ENCODE measurements around the gene ZFHX2. TPM values are rescaled to one million over a fixed set of nuclear protein-coding genes. Genes with fewer than 3 reads are reported as not detected.

The ZFHX2 gene
- total and polyA plus RNA-seq, 2 of the 13 experiments (the other 11 are each of a cell fraction or from before 2014, with no cell fraction given), result 0.17 to 0.44 TPM

- 0 out of 2 replicates have a peak, but pooled peaks have one; percentile 49 for TF ChIP-seq ZNF343 (CRISPR knock-in tag; IDR thresholded peaks at IDR 0.05)
- peak; percentile 31; the same call in 1 of the 2 replicates for TF ChIP-seq ZMYM3 (CRISPR knock-in tag; IDR thresholded peaks at IDR 0.05)
- TF ChIP-seq ZBTB1 (CRISPR knock-in tag; IDR thresholded peaks at IDR 0.05; ENCODE audit: borderline replicate concordance), result no peak
- no peak for TF ChIP-seq ZNF564 (CRISPR knock-in tag; IDR thresholded peaks at IDR 0.05)
- no peak for TF ChIP-seq THAP11 (CRISPR knock-in tag; IDR thresholded peaks at IDR 0.05)
- peak; percentile 35; the same call in 1 of the 2 replicates for TF ChIP-seq ZNF274 (CRISPR knock-in tag; IDR thresholded peaks at IDR 0.05)
- TF ChIP-seq BCLAF1 (IDR thresholded peaks at IDR 0.05), result no peak
- TF ChIP-seq ZNF589 (CRISPR knock-in tag; conservative IDR thresholded peaks at IDR 0.05), result peak; percentile 43; the same call in 1 of the 2 replicates
- no peak for TF ChIP-seq ARID5B (CRISPR knock-in tag; IDR thresholded peaks at IDR 0.05)
- TF ChIP-seq ZNF34 (CRISPR knock-in tag; IDR thresholded peaks at IDR 0.05; ENCODE audit: borderline replicate concordance), result peak; percentile 32; the same call in 1 of the 2 replicates
- TF ChIP-seq AKAP8 (CRISPR knock-in tag; IDR thresholded peaks at IDR 0.05), result peak; percentile 67; the same call in 1 of the 2 replicates
- no peak for TF ChIP-seq SMYD3 (CRISPR knock-in tag; IDR thresholded peaks at IDR 0.05)
- peak; percentile 21; the same call in 1 of the 2 replicates for TF ChIP-seq ZNF296 (CRISPR knock-in tag; conservative IDR thresholded peaks at IDR 0.05)
- no peak for TF ChIP-seq ZNF597 (CRISPR knock-in tag; IDR thresholded peaks at IDR 0.05)
- TF ChIP-seq FOXO1 (CRISPR knock-in tag; IDR thresholded peaks at IDR 0.05), result peak; percentile 19; the same call in 1 of the 2 replicates
- TF ChIP-seq PHF8 (CRISPR knock-in tag; IDR thresholded peaks at IDR 0.05), result peak; percentile 14; the same call in 1 of the 2 replicates
- TF ChIP-seq ZNF260 (CRISPR knock-in tag; IDR thresholded peaks at IDR 0.05; ENCODE audit: borderline replicate concordance, low read depth), result 0 out of 2 replicates have a peak, but pooled peaks have one; percentile 26
- TF ChIP-seq HNRNPLL (IDR thresholded peaks at IDR 0.05; ENCODE audit: low read depth, low read length, poor library complexity, severe bottlenecking), result no peak
- TF ChIP-seq POLR2A (IDR thresholded peaks at IDR 0.05; ENCODE audit: insufficient read depth in 1 of 2, low read depth in 2 of 2, low read length in 2 of 2), result no peak; a peak in 1 of 4 replicates
- no peak for TF ChIP-seq TFDP1 (CRISPR knock-in tag; IDR thresholded peaks at IDR 0.05; ENCODE audit: borderline replicate concordance)
These were observed 10.6 kb upstream of the ZFHX2 start (continued) for GRCh38 chr14:23561873-23562821.

Measured in HepG2 (cell line).